HEK293 (cell line): ENCODE results near the gene TBC1D5.

ENCODE experiments used
- BCL11A ChIP-seq: fragments of 450-650 bp; formaldehyde crosslinking; IDR thresholded peaks from 2 replicates; pipeline ENCODE4 v1.5.1; 2016; ENCODE audit warnings: low read depth, missing biosample characterization, missing genetic modification characterization
- RBAK ChIP-seq: fragments of 450-650 bp; formaldehyde crosslinking; IDR thresholded peaks from 2 replicates; pipeline ENCODE4 v1.5.1; 2016; ENCODE audit warnings: missing biosample characterization, missing genetic modification characterization
- REPIN1 ChIP-seq: fragments of 450-650 bp; formaldehyde crosslinking; IDR thresholded peaks from 2 replicates; pipeline ENCODE4 v1.5.1; 2017; ENCODE audit warnings: missing biosample characterization, missing genetic modification characterization, low read depth
- SP2 ChIP-seq: fragments of 450-650 bp; formaldehyde crosslinking; IDR thresholded peaks from 2 replicates; pipeline ENCODE4 v1.5.1; 2016; ENCODE audit warnings: missing biosample characterization, missing genetic modification characterization
- ZBTB20 ChIP-seq: fragments of 450-650 bp; formaldehyde crosslinking; IDR thresholded peaks from 2 replicates; pipeline ENCODE4 v1.5.1; 2016; ENCODE audit warnings: missing biosample characterization, missing genetic modification characterization
- ZEB2 ChIP-seq: fragments of 450-650 bp; formaldehyde crosslinking; IDR thresholded peaks from 2 replicates; pipeline ENCODE4 v1.5.1; 2016; ENCODE audit warnings: missing biosample characterization, missing genetic modification characterization
- ZNF274 ChIP-seq, 2 experiments: fragments of 200-500 bp in 1 of 2; fragments of 450-650 bp in 1 of 2; sonication (Bioruptor generic) in 1 of 2; formaldehyde crosslinking in 1 of 2; IDR thresholded peaks; 2 replicates each; pipeline versions ENCODE4 v1.5.1 to v1.6.1; 2014 to 2016; ENCODE audit warnings: borderline replicate concordance in 1 of 2, inconsistent platforms in 1 of 2, low read length in 1 of 2, missing biosample characterization in 1 of 2, missing genetic modification characterization in 1 of 2
- ZNF560 ChIP-seq: fragments of 450-650 bp; formaldehyde crosslinking; IDR thresholded peaks from 2 replicates; pipeline ENCODE4 v1.5.1; 2017; ENCODE audit warnings: missing biosample characterization, missing genetic modification characterization, borderline replicate concordance
- ZNF768 ChIP-seq: fragments of 450-650 bp; formaldehyde crosslinking; IDR thresholded peaks from 2 replicates; pipeline ENCODE4 v1.5.1; 2018; ENCODE audit warnings: missing biosample characterization, mild to moderate bottlenecking, missing genetic modification characterization
- TF ChIP-seq, protein P1 (sequence below): fragments of 450-650 bp; formaldehyde crosslinking; IDR thresholded peaks from 2 replicates; pipeline ENCODE4 v1.5.1; 2016; ENCODE audit warnings: missing biosample characterization, missing genetic modification characterization
- TF ChIP-seq, protein P2 (sequence below): fragments of 450-650 bp; formaldehyde crosslinking; IDR thresholded peaks from 2 replicates; pipeline ENCODE4 v1.5.1; 2016; ENCODE audit warnings: missing biosample characterization, missing genetic modification characterization
- TF ChIP-seq, protein P3 (sequence below): fragments of 450-650 bp; IDR thresholded peaks from 2 replicates; pipeline ENCODE4 v1.5.1; 2018; ENCODE audit warnings: missing biosample characterization, mild to moderate bottlenecking, missing genetic modification characterization
- TF ChIP-seq, protein P4 (sequence below): fragments of 450-650 bp; formaldehyde crosslinking; IDR thresholded peaks from 2 replicates; pipeline ENCODE4 v1.5.1; 2016; ENCODE audit warnings: missing biosample characterization, missing genetic modification characterization

DNA sequence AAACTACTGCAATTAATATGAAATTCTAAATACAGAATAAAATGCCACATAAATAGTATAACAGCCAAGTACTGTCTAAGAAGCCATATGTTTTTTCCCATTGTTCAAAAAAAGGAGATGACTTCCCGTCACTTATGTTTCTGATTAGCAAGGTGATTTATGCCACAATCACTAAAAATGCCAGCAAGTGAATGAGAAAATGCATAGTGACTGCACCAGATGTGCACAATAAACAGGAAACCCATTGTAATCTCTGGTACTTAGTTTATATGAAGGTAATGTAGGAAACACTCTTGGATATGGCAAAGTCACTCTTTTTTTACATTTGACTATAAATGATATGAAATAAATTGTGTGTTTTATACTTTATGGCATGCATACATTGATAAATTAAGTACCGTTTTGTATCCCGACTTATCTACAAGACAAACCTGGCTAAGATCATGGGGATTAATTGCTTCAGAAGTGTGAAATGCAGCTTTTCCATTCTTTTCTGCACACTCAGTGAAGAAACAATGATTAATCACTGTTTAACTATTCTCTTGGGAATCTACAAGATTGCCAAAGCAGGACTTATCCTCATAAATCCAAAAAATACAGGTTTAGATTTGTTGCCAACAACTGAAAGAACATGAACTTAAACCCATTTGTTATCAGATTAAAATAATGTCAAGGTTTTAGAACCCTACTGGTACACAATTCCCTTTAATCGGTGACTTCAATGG is 164.5 kb downstream of the TBC1D5 start:
- TF ChIP-seq ZNF768 (tag by site-specific recombination) (no peak), REPIN1 (tag by site-specific recombination) (no peak), RBAK (tag by site-specific recombination) (no peak), ZEB2 (no peak), ZNF560 (tag by site-specific recombination) (no peak), ZNF274 (IDR thresholded peaks at IDR 0.05; ENCODE audit: low read length) (no peak), ZNF274 (tag by site-specific recombination; IDR thresholded peaks at IDR 0.05; ENCODE audit: borderline replicate concordance) (no peak), ZBTB20 (tag by site-specific recombination) (no peak), BCL11A (tag by site-specific recombination) (no peak), SP2 (tag by site-specific recombination) (no peak)
- TF ChIP-seq, protein P1, sequence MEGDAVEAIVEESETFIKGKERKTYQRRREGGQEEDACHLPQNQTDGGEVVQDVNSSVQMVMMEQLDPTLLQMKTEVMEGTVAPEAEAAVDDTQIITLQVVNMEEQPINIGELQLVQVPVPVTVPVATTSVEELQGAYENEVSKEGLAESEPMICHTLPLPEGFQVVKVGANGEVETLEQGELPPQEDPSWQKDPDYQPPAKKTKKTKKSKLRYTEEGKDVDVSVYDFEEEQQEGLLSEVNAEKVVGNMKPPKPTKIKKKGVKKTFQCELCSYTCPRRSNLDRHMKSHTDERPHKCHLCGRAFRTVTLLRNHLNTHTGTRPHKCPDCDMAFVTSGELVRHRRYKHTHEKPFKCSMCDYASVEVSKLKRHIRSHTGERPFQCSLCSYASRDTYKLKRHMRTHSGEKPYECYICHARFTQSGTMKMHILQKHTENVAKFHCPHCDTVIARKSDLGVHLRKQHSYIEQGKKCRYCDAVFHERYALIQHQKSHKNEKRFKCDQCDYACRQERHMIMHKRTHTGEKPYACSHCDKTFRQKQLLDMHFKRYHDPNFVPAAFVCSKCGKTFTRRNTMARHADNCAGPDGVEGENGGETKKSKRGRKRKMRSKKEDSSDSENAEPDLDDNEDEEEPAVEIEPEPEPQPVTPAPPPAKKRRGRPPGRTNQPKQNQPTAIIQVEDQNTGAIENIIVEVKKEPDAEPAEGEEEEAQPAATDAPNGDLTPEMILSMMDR (tag by site-specific recombination): no peak
- TF ChIP-seq, protein P2, sequence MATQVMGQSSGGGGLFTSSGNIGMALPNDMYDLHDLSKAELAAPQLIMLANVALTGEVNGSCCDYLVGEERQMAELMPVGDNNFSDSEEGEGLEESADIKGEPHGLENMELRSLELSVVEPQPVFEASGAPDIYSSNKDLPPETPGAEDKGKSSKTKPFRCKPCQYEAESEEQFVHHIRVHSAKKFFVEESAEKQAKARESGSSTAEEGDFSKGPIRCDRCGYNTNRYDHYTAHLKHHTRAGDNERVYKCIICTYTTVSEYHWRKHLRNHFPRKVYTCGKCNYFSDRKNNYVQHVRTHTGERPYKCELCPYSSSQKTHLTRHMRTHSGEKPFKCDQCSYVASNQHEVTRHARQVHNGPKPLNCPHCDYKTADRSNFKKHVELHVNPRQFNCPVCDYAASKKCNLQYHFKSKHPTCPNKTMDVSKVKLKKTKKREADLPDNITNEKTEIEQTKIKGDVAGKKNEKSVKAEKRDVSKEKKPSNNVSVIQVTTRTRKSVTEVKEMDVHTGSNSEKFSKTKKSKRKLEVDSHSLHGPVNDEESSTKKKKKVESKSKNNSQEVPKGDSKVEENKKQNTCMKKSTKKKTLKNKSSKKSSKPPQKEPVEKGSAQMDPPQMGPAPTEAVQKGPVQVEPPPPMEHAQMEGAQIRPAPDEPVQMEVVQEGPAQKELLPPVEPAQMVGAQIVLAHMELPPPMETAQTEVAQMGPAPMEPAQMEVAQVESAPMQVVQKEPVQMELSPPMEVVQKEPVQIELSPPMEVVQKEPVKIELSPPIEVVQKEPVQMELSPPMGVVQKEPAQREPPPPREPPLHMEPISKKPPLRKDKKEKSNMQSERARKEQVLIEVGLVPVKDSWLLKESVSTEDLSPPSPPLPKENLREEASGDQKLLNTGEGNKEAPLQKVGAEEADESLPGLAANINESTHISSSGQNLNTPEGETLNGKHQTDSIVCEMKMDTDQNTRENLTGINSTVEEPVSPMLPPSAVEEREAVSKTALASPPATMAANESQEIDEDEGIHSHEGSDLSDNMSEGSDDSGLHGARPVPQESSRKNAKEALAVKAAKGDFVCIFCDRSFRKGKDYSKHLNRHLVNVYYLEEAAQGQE (tag by site-specific recombination): no peak
- TF ChIP-seq, protein P3, sequence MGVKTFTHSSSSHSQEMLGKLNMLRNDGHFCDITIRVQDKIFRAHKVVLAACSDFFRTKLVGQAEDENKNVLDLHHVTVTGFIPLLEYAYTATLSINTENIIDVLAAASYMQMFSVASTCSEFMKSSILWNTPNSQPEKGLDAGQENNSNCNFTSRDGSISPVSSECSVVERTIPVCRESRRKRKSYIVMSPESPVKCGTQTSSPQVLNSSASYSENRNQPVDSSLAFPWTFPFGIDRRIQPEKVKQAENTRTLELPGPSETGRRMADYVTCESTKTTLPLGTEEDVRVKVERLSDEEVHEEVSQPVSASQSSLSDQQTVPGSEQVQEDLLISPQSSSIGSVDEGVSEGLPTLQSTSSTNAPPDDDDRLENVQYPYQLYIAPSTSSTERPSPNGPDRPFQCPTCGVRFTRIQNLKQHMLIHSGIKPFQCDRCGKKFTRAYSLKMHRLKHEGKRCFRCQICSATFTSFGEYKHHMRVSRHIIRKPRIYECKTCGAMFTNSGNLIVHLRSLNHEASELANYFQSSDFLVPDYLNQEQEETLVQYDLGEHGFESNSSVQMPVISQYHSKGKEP (tag by site-specific recombination): no peak
- TF ChIP-seq, protein P4, sequence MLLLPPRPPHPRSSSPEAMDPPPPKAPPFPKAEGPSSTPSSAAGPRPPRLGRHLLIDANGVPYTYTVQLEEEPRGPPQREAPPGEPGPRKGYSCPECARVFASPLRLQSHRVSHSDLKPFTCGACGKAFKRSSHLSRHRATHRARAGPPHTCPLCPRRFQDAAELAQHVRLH (tag by site-specific recombination): no peak
